NT2/D1 (cell line): ENCODE data around the gene GABRA4.

ENCODE experiments used
- SUZ12 ChIP-seq: IDR thresholded peaks from 2 replicates; pipeline ENCODE4 v1.6.1; 2011; ENCODE audit not compliant: insufficient read length, insufficient read depth; ENCODE audit errors: extremely low read depth
- YY1 ChIP-seq: IDR thresholded peaks from 2 replicates; pipeline ENCODE4 v1.6.1; 2011; ENCODE audit not compliant: insufficient read length, insufficient read depth
- ZNF274 ChIP-seq: IDR thresholded peaks from 2 replicates; pipeline ENCODE4 v1.6.1; 2011; ENCODE audit warnings: mild to moderate bottlenecking, low read depth, low read length

GRCh38 chr4:46909078-46909477 lies 84.3 kb downstream of the GABRA4 start, which contains the start of gene COX7B2:
- TF ChIP-seq ZNF274 = no peak
- TF ChIP-seq YY1 = no peak
- no peak for TF ChIP-seq SUZ12
